Activated CD8-positive, alpha-beta memory T cell treated with anti-CD3 and anti-CD28 coated beads for 48 hours (primary cell): ENCODE measurements around the gene GMNC.
"Not testable (repeated sequence)": the region's sequence is repeated elsewhere in the genome, so short reads cannot be mapped to it uniquely, and the experiment has no call there.

Experiments used
- DNase-seq, 3 experiments: peaks; one replicate each; pipeline ENCODE4 v3.0.0-alpha.2; 2020; ENCODE audit warnings: low read depth in 2 of 3, low spot score in 2 of 3

GMNC gene

DNA sequence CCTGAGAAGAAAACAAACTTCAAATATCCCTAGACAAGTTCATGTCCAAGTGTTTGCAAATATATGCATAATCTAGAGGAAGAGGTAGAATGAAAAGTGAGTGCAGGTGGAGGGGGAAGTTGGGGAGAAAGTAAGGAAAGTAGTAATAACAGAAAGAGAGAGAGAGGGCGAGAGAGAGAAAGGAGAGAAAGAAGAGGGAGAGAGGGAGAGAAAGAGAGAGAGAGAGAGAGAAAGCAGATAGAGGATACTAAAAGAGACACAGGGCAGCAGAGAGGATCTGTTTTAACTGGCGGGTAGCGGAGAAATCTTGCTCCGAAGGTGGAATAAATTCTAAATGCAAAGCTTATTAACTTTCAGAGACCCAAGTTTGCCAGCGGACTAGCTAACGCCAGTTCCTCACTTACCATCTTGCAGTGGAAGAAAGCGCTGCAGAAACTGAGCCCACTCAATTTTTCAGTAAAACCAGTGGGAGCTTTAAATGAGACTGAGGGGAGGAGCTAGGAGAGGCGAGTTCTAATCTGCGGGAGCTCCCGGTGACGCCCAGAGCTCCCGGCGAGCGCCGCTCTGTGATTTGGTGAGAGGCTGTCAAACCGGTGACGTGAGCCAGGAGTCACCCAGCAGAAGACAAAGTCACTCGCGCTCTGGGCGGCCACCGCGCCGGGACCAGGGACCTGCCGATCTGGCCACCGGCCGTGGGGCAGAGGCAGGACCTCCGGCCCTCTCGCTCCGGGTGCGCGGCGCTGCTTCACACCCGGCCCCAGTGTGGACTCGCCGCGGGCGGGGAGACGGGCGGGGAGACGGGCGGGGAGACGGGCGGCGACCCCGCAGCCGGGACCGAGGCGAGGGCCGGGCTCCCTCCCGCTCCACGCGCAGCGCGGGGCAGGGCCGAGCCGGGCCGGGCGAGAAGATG lies at the start of gene GMNC:
Gene GMNC, minus strand, starts transcription at position 486 of the 910 bp plus-strand sequence. Its CDS starts 79 bp downstream, at position 407.
- DNase-seq = peak in 2 of 3 experiments; percentile 2 to 11

- no peak for DNase-seq
These were observed 48.9 kb upstream of the GMNC start for GRCh38 chr3:190911382-190911781.

- DNase-seq = no peak
These were observed 47.4 kb upstream of the GMNC start for GRCh38 chr3:190909908-190910307.

- no peak for DNase-seq
These were observed 40.7 kb upstream of the GMNC start for GRCh38 chr3:190903156-190903555.

DNA sequence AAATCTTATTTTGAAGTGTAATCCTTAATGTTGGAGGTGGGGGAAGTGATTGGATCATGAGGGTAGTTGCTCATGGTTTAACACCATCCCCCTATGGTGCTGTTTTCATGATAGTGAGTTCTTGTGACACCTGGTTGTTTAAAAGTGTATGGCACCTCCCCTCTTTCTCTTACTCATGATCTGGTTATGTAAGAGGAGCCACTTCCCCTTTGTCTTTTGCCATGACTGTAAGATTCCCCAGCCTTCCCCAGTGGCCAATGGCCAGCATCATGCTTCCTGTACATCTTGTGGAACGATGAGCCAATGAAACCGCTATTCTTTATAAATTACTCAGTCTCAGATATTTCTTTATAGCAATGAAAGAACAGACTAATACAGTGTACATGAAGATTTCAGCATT lies 39.8 kb upstream of the GMNC start:
- DNase-seq = no peak

GRCh38 chr3:190892395-190892902 lies 30.0 kb upstream of the GMNC start:
- DNase-seq = no peak

GRCh38 chr3:190886945-190887344 lies 24.5 kb upstream of the GMNC start:
- no peak for DNase-seq

- no peak for DNase-seq
These were observed 21.7 kb upstream of the GMNC start for GRCh38 chr3:190883973-190884832.

GRCh38 chr3:190883141-190883540 lies 20.6 kb upstream of the GMNC start:
- no peak for DNase-seq

DNA sequence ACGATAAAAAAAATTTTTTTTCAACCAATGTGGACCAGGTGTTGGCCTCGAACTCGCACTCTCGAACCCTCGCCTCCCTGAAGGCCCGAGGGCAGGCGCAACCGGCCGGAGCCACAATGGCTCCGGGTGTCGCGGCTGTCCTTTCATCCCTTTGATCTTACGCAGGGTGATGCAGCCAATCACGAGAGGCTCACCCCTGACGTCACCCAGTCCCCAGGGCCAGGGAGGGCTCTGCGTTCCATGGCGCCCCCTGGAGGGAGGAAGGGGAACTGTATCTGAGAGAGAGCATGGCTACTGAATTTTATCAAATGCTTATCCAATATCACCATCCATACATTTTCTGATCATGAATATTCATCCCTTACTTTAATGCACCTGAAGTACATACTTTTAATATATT lies 15.4 kb upstream of the GMNC start:
- no peak for DNase-seq

GRCh38 chr3:190876433-190876832 lies 13.9 kb upstream of the GMNC start:
- DNase-seq = not testable (repeated sequence)

DNA sequence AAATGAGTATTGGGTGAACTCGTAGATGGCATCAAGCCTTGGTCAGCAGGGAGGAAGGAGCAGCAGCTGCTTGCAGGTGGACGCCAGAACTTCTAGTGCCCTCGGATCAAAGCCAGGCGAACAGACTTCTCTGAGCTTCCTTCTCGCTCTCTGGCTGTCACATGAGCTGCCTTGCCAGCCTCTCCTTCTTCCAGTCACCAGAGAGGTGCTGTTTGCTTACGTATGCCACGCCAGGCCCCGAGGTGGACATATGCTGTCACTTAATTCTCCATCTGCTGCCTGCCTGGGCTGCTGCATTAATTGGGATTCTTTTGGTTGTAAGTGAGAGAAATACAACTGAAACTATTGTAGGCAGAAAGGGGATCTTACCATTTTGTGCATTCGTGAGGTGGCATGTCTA lies 12.6 kb upstream of the GMNC start:
- DNase-seq = not testable (repeated sequence)

DNA sequence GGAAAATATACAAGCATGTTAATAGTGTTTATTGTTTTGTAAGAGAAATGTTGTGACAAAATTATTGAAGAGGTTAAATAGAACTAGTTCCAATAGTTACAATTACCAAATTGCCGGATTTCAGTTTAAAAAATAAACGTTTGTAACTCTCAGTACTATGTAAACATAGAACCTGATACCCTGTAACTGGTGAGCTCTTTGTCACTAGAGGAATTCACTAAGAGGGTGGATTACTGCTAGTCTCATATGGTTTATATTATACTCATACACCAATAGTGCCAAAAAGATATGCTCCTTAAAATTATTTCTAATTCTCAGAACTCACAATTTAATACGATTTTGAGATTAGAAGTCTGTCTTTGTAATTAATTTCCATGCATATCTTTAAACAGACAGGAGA lies 7.6 kb upstream of the GMNC start:
- DNase-seq = no peak

- DNase-seq = no peak
These were observed 4.6 kb upstream of the GMNC start for GRCh38 chr3:190867071-190867470.

- no peak for DNase-seq
These were observed 3.3 kb upstream of the GMNC start for GRCh38 chr3:190865828-190866227.

DNA sequence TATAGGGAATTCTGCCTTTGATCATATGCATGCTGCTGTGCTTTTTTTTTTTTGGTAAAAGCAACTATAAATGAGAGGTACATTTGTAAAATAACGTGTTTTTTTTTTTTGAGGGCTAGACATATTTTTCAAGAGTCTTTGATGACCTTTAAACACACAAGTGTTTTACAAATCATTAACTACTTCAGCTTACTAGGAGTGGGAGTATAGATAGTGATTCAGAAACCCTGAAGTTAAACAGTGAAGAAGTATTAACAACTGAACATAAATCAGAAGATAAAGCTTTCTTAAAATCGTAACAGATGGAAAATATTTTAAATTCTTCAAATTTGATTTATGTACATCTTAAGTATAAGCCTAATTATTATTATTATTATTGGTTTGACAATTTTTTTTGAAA lies 2.9 kb upstream of the GMNC start:
- no peak for DNase-seq

- no peak for DNase-seq
These were observed 1.5 kb upstream of the GMNC start for GRCh38 chr3:190864002-190864401.

- no peak for DNase-seq
These were observed 598 bp upstream of the GMNC start for GRCh38 chr3:190863119-190863465.

GRCh38 chr3:190860521-190860920 lies 2.0 kb downstream of the GMNC start:
- no peak for DNase-seq

GRCh38 chr3:190855151-190855550 lies 7.3 kb downstream of the GMNC start:
- no peak for DNase-seq

DNA sequence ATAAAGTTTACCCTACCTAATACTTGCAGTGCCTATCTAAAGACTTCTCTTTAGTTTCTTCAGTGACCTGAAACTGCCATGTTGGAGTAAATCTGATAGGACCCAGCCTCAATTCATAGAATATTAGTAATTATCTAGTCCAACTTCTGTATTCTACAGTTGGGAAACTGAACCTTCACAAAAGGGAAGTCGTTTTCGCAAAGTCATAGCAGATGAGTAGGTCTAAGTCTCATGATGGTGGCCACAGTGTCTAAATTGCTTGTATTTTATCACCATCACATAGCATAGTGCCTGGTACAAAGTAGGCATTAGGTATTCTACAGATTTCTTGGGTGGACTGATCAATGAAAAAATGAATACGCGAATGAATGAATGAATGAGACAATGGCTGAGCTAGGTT lies 8.4 kb downstream of the GMNC start:
- no peak for DNase-seq

GRCh38 chr3:190853464-190853863 lies 9.0 kb downstream of the GMNC start:
- no peak for DNase-seq
